ENCODE measurements around the gene ZNF497. TPM values are rescaled to one million over a fixed set of nuclear protein-coding genes. Genes with fewer than 3 reads are reported as not detected.
"Not testable (repeated sequence)": the region's sequence is repeated elsewhere in the genome, so short reads cannot be mapped to it uniquely, and the experiment has no call there.

Gene ZNF497
- total and polyA plus RNA-seq, 2 donors (not counting 1 experiment from before 2014, with no cell fraction given): 1.6 to 2.7 TPM

- POLR2A ChIA-PET: no interaction called here
- H3K4me1 Mint-ChIP-seq: peaks cover 33% of the 10 kb centered on the region
- Histone ChIP-seq H3K36me3 (replicated peaks in 1 of 2; ENCODE audit: control extremely low read depth in 1 of 2, control insufficient read depth in 1 of 2, extremely low read depth in 1 of 2, insufficient read depth in 2 of 2, low read length in 1 of 2) (no peaks in the 10 kb centered on the region), H3K9me3 (ENCODE audit: control extremely low read depth in 1 of 3, control insufficient read depth in 2 of 3, insufficient read depth in 1 of 3, low read length in 2 of 3) (peaks cover 0 to 3% (median 0%) of the 10 kb centered on the region in 3 donors), H3K27ac (ENCODE audit: low read length in 2 of 2) (peak overlapping the region; percentile 82 to 93), H3K4me2 (replicated peaks; ENCODE audit: low read depth, low read length, poor library complexity, severe bottlenecking) (peak overlapping the region; percentile 85), H3K79me2 (ENCODE audit: control insufficient read depth, insufficient read depth, low read length) (peaks cover 5% of the 10 kb centered on the region), H3K27me3 (replicated peaks in 1 of 4; ENCODE audit: control extremely low read depth in 1 of 4, control insufficient read depth in 3 of 4, insufficient read depth in 4 of 4, low read length in 3 of 4) (no peaks in the 10 kb centered on the region), H2AFZ (ENCODE audit: insufficient read depth, low read depth, low read length, poor library complexity, severe bottlenecking) (peak overlapping the region; percentile 81), H4K20me1 (ENCODE audit: control insufficient read depth, insufficient read depth, low read length, poor library complexity, severe bottlenecking) (no peaks in the 10 kb centered on the region), H3K9ac (ENCODE audit: low read length) (peak overlapping the region; percentile 91), H3K4me3 (ENCODE audit: control extremely low read depth in 1 of 5, extremely low read depth in 1 of 5, insufficient read depth in 1 of 5, low read depth in 2 of 5, low read length in 4 of 5) (peak overlapping the region in 3 of 5 experiments; percentile 82 to 93 (median 83)), H3K4me1 (ENCODE audit: control insufficient read depth in 2 of 2, insufficient read depth in 2 of 2, low read length in 2 of 2) (peaks cover 11 to 23% of the 10 kb centered on the region in 2 donors)
- peak overlapping the region; percentile 97 for H3K4me3 Mint-ChIP-seq
- no peaks in the 10 kb centered on the region for H3K27me3 Mint-ChIP-seq
- peak; percentile 13 for TF ChIP-seq CTCF (IDR thresholded peaks at IDR 0.05)
- no peak for TF ChIP-seq EZH2 (IDR thresholded peaks at IDR 0.05; ENCODE audit: borderline replicate concordance, insufficient read depth, low read depth, low read length, poor library complexity, severe bottlenecking)
- DNase-seq (peak; percentile 38), ATAC-seq (ENCODE audit: low read depth) (no peak)
- 82% methylated on average over 10 of the region's 10 CpGs for WGBS (ENCODE audit: insufficient coverage)
- peak overlapping the region; percentile 76 for H3K27ac Mint-ChIP-seq
- intact Hi-C loops (cut with micrococcal nuclease): loop anchor here (5.0 kb wide), 1 partner anchor 60 kb away; no protein-coding TSS in a partner anchor
- CTCF ChIA-PET: interaction anchor here (1.8 kb wide), 1 partner anchor 113 kb away, joined by 6 read pairs; the partner anchor contains the start of gene ZBTB45
- H3K9me3 Mint-ChIP-seq (ENCODE audit: insufficient read depth): no peaks in the 10 kb centered on the region
Measured at GRCh38 chr19:58406818-58407657, 44.5 kb upstream of the ZNF497 start.

GRCh38 chr19:58403920-58404478 is 41.4 kb upstream of the ZNF497 start:
- H3K4me3 Mint-ChIP-seq: not testable (repeated sequence)

More at GRCh38 chr19:58403920-58404478, 41.4 kb upstream of the ZNF497 start:
- H3K4me2 ChIP-seq (replicated peaks; ENCODE audit: low read depth, low read length, poor library complexity, severe bottlenecking); H3K27ac ChIP-seq (ENCODE audit: low read length in 2 of 2); DNase-seq; ATAC-seq (ENCODE audit: low read depth); H3K4me3 ChIP-seq (ENCODE audit: control extremely low read depth in 1 of 5, extremely low read depth in 1 of 5, insufficient read depth in 1 of 5, low read depth in 2 of 5, low read length in 4 of 5); CTCF ChIA-PET; H3K27me3 ChIP-seq (replicated peaks in 1 of 4; ENCODE audit: control extremely low read depth in 1 of 4, control insufficient read depth in 3 of 4, insufficient read depth in 4 of 4, low read length in 3 of 4); H3K27ac Mint-ChIP-seq; H3K9me3 ChIP-seq (ENCODE audit: control extremely low read depth in 1 of 3, control insufficient read depth in 2 of 3, insufficient read depth in 1 of 3, low read length in 2 of 3); H3K79me2 ChIP-seq (ENCODE audit: control insufficient read depth, insufficient read depth, low read length); H3K27me3 Mint-ChIP-seq; H3K36me3 ChIP-seq (replicated peaks in 1 of 2; ENCODE audit: control extremely low read depth in 1 of 2, control insufficient read depth in 1 of 2, extremely low read depth in 1 of 2, insufficient read depth in 2 of 2, low read length in 1 of 2); H4K20me1 ChIP-seq (ENCODE audit: control insufficient read depth, insufficient read depth, low read length, poor library complexity, severe bottlenecking); H3K9ac ChIP-seq (ENCODE audit: low read length); H2AFZ ChIP-seq (ENCODE audit: insufficient read depth, low read depth, low read length, poor library complexity, severe bottlenecking); intact Hi-C loops (cut with micrococcal nuclease); POLR2A ChIA-PET; H3K9me3 Mint-ChIP-seq (ENCODE audit: insufficient read depth): not testable (repeated sequence)
- peaks cover 32% of the 10 kb centered on the region for H3K4me1 Mint-ChIP-seq
- WGBS (ENCODE audit: insufficient coverage): no CpG with 5 or more reads among the region's 5 CpGs
- H3K4me1 ChIP-seq (ENCODE audit: control insufficient read depth in 2 of 2, insufficient read depth in 2 of 2, low read length in 2 of 2): peaks cover 14 to 29% of the 10 kb centered on the region in 2 donors

All from B cell (primary cell).